Measurements from ENCODE around the gene IQCH. TPM values are rescaled to one million over a fixed set of nuclear protein-coding genes. Genes with fewer than 3 reads are reported as not detected.

Gene IQCH
- total RNA-seq, 1 experiment from 2014 or later, result 2.1 TPM

GRCh38 chr15:67406257-67406861 lies 151.8 kb downstream of the IQCH start:
- intact Hi-C loops (cut with micrococcal nuclease), result no loop called here
- no peaks in the 10 kb centered on the region for H3K9me3 ChIP-seq (ENCODE audit: low read length)
- no peak overlapping the region for H3K27ac ChIP-seq (ENCODE audit: low read length)
- H3F3A ChIP-seq (ENCODE audit: low read length, unreplicated experiment), result no peaks in the 10 kb centered on the region
- H3K4me3 ChIP-seq (ENCODE audit: low read length), result no peak overlapping the region
- H3K27me3 ChIP-seq (ENCODE audit: low read length), result no peaks in the 10 kb centered on the region
- H4K20me1 ChIP-seq (ENCODE audit: low read length), result no peaks in the 10 kb centered on the region
- no peaks in the 10 kb centered on the region for H3K79me2 ChIP-seq (ENCODE audit: low read length)
- CTCF ChIA-PET, result no interaction called here
- POLR2A ChIA-PET (ENCODE audit: unreplicated experiment), result no interaction called here
- BruUV-seq (replicated peaks), result no TSS peak
- TF ChIP-seq EZH2phosphoT487 (IDR thresholded peaks at IDR 0.05; ENCODE audit: borderline replicate concordance, low read length) (no peak), EZH2 (IDR thresholded peaks at IDR 0.05; ENCODE audit: low read length, unreplicated experiment) (no peak), CTCF (conservative IDR thresholded peaks at IDR 0.05; ENCODE audit: low read depth, low read length) (no peak)
- no peak overlapping the region for H3K4me2 ChIP-seq (ENCODE audit: low read length)
- H3K9ac ChIP-seq (ENCODE audit: low read length), result no peak overlapping the region
- DNase-seq (no peak), ATAC-seq (no peak)
- H2AFZ ChIP-seq (ENCODE audit: low read length), result no peak overlapping the region
- H3K4me1 ChIP-seq (ENCODE audit: insufficient read depth, low read length), result no peaks in the 10 kb centered on the region; the same call in 1 of the 2 replicates
- H3K36me3 ChIP-seq (ENCODE audit: low read depth, low read length), result no peaks in the 10 kb centered on the region
- H3K9me2 ChIP-seq (replicated peaks; ENCODE audit: low read length), result no peaks in the 10 kb centered on the region

- H3K4me3 ChIP-seq (ENCODE audit: low read length), result no peak overlapping the region
- no peak overlapping the region for H2AFZ ChIP-seq (ENCODE audit: low read length)
- H3F3A ChIP-seq (ENCODE audit: low read length, unreplicated experiment), result no peaks in the 10 kb centered on the region
- BruUV-seq (replicated peaks), result no TSS peak
- H3K9me2 ChIP-seq (replicated peaks; ENCODE audit: low read length), result no peaks in the 10 kb centered on the region
- ATAC-seq (no peak), DNase-seq (no peak)
- H3K36me3 ChIP-seq (ENCODE audit: low read depth, low read length), result no peaks in the 10 kb centered on the region
- no peaks in the 10 kb centered on the region for H3K79me2 ChIP-seq (ENCODE audit: low read length)
- H3K4me2 ChIP-seq (ENCODE audit: low read length), result no peak overlapping the region
- ChIA-PET POLR2A (ENCODE audit: unreplicated experiment) (interaction anchor here (0.6 kb wide), 1 partner anchor 9 kb away, joined by 13 read pairs; no protein-coding TSS in a partner anchor), CTCF (no interaction called here)
- no peaks in the 10 kb centered on the region for H3K27me3 ChIP-seq (ENCODE audit: low read length)
- H3K9ac ChIP-seq (ENCODE audit: low read length), result no peak overlapping the region
- no peaks in the 10 kb centered on the region; the same call in 1 of the 2 replicates for H3K4me1 ChIP-seq (ENCODE audit: insufficient read depth, low read length)
- H3K27ac ChIP-seq (ENCODE audit: low read length), result no peak overlapping the region
- H4K20me1 ChIP-seq (ENCODE audit: low read length), result no peaks in the 10 kb centered on the region
- no peaks in the 10 kb centered on the region for H3K9me3 ChIP-seq (ENCODE audit: low read length)
- intact Hi-C loops (cut with micrococcal nuclease), result no loop called here
- TF ChIP-seq EZH2phosphoT487 (IDR thresholded peaks at IDR 0.05; ENCODE audit: borderline replicate concordance, low read length) (no peak), EZH2 (IDR thresholded peaks at IDR 0.05; ENCODE audit: low read length, unreplicated experiment) (no peak), CTCF (conservative IDR thresholded peaks at IDR 0.05; ENCODE audit: low read depth, low read length) (no peak)
Measured at GRCh38 chr15:67407786-67408185, 153.2 kb downstream of the IQCH start.

- no peaks in the 10 kb centered on the region for H4K20me1 ChIP-seq (ENCODE audit: low read length)
- H3K9ac ChIP-seq (ENCODE audit: low read length), result no peak overlapping the region
- no peaks in the 10 kb centered on the region for H3K9me3 ChIP-seq (ENCODE audit: low read length)
- CTCF ChIA-PET, result no interaction called here
- no peaks in the 10 kb centered on the region for H3K27me3 ChIP-seq (ENCODE audit: low read length)
- H3K27ac ChIP-seq (ENCODE audit: low read length), result no peak overlapping the region
- H3K9me2 ChIP-seq (replicated peaks; ENCODE audit: low read length), result no peaks in the 10 kb centered on the region
- H2AFZ ChIP-seq (ENCODE audit: low read length), result no peak overlapping the region
- TF ChIP-seq CTCF (conservative IDR thresholded peaks at IDR 0.05; ENCODE audit: low read depth, low read length) (no peak), EZH2phosphoT487 (IDR thresholded peaks at IDR 0.05; ENCODE audit: borderline replicate concordance, low read length) (no peak), EZH2 (IDR thresholded peaks at IDR 0.05; ENCODE audit: low read length, unreplicated experiment) (no peak)
- no peak overlapping the region for H3K4me2 ChIP-seq (ENCODE audit: low read length)
- no TSS peak for BruUV-seq (replicated peaks)
- no peak overlapping the region for H3K4me3 ChIP-seq (ENCODE audit: low read length)
- no peaks in the 10 kb centered on the region for H3K36me3 ChIP-seq (ENCODE audit: low read depth, low read length)
- POLR2A ChIA-PET (ENCODE audit: unreplicated experiment), result no interaction called here
- no peak for ATAC-seq
- no peak for DNase-seq
- H3K4me1 ChIP-seq (ENCODE audit: insufficient read depth, low read length), result peaks cover 6% of the 10 kb centered on the region; the same call in 1 of the 2 replicates
- H3F3A ChIP-seq (ENCODE audit: low read length, unreplicated experiment), result no peaks in the 10 kb centered on the region
- H3K79me2 ChIP-seq (ENCODE audit: low read length), result no peaks in the 10 kb centered on the region
- intact Hi-C loops (cut with micrococcal nuclease), result no loop called here
Measured at GRCh38 chr15:67409175-67409574, 154.6 kb downstream of the IQCH start.

Measured in PC-3 (cell line).